Measurements from ENCODE around the gene TSC2. TPM values are rescaled to one million over a fixed set of nuclear protein-coding genes. Genes with fewer than 3 reads are reported as not detected.

The TSC2 gene
- total RNA-seq, 1 donor, result 78.9 TPM

DNA sequence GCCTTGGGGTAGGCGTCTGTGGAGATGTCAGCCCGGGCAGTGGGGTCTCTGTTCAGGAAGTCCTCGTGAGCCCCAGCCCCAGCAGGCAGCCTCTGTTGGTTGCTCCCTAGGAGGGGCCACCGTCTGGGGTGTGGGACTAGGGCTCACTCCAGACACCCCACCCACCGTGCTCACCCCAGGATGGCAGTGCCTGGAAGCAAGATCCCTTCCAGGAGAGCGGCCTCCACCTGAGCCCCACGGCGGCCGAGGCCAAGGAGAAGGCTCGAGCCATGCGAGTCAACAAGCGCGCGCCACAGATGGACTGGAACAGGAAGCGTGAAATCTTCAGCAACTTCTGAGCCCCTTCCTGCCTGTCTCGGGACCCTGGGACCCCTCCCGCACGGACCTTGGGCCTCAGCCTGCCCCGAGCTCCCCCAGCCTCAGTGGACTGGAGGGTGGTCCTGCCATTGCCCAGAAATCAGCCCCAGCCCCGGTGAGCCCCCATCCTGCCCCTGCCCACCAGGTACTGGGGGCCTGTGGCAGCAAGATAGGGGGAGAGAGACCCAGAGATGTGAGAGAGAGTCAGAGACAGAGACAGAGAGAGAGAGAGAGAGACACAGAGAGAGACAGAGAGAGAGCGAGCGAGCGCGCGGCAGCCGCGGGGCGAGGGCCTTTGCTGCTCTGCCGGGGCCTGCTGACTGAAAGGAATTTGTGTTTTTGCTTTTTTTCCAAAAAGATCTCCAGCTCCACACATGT lies 10.0 kb upstream of the TSC2 start:
- no peak overlapping the region for H3K27ac ChIP-seq (ENCODE audit: low read depth, low read length)
- H2AFZ ChIP-seq (ENCODE audit: low read length), result no peak overlapping the region
- H4K20me1 ChIP-seq (ENCODE audit: insufficient read depth, low read length), result no peaks in the 10 kb centered on the region
- H3K27me3 ChIP-seq (ENCODE audit: insufficient read depth, low read length), result no peaks in the 10 kb centered on the region
- no peak overlapping the region for H3K4me2 ChIP-seq (ENCODE audit: insufficient read depth, low read length)
- TF ChIP-seq, protein P1, sequence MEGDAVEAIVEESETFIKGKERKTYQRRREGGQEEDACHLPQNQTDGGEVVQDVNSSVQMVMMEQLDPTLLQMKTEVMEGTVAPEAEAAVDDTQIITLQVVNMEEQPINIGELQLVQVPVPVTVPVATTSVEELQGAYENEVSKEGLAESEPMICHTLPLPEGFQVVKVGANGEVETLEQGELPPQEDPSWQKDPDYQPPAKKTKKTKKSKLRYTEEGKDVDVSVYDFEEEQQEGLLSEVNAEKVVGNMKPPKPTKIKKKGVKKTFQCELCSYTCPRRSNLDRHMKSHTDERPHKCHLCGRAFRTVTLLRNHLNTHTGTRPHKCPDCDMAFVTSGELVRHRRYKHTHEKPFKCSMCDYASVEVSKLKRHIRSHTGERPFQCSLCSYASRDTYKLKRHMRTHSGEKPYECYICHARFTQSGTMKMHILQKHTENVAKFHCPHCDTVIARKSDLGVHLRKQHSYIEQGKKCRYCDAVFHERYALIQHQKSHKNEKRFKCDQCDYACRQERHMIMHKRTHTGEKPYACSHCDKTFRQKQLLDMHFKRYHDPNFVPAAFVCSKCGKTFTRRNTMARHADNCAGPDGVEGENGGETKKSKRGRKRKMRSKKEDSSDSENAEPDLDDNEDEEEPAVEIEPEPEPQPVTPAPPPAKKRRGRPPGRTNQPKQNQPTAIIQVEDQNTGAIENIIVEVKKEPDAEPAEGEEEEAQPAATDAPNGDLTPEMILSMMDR (IDR thresholded peaks at IDR 0.05; ENCODE audit: extremely low read depth, low read depth, low read length), result no peak
- H3K4me1 ChIP-seq (ENCODE audit: insufficient read depth, low read length), result peaks cover 50% of the 10 kb centered on the region
- H3K9me3 ChIP-seq (ENCODE audit: low read depth, low read length), result no peaks in the 10 kb centered on the region
- peaks cover 19% of the 10 kb centered on the region for H3K79me2 ChIP-seq (ENCODE audit: insufficient read depth, low read length)
- no peak for DNase-seq (ENCODE audit: insufficient read length, low spot score, missing footprints)
- no peak overlapping the region for H3K4me3 ChIP-seq (ENCODE audit: insufficient read depth, low read length)
- peaks cover 20% of the 10 kb centered on the region for H3K36me3 ChIP-seq (ENCODE audit: insufficient read depth, low read length)

DNA sequence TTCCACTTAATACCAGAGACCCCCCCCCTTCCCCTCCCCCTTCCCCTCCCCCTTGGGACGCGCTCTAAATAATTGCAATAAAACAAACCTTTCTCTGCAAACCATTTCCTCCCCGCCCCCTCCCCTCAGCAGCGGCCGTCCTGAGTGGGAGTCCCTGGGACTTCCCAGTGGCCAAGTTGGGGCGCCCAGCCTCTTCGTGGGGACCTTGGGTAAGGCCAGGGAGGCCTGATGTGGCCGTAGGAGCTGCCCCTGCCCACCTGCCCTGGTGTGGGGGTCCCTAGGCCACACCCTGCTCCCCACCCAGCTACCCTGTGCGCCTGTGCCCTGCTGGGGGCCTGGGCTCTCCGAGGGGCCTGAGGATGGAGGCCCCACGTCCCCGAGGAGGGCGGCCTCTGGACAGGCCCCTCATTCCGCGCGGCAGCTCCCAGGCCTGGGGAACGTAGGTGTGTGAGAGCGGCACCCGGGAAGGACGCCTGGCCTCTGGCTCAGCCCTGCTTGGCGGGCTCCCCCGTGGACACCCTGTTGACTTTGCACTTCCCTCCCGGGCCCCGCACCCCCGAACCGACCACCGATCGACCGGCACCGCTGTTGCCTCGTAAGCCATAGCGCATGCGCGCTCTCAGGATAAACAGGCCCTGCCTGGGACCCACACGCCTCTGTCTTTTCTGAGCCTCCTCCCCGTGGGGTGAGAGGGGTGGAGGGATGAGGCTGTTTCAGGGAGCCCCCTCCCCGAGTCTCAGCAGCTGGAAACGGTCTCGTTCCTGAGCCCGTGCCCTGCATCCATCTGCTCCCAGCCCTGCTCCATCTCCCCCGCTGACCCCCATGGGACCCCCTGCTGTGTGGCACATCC lies 9.2 kb upstream of the TSC2 start:
- H3K4me2 ChIP-seq (ENCODE audit: insufficient read depth, low read length), result no peak overlapping the region
- TF ChIP-seq, protein P1 (IDR thresholded peaks at IDR 0.05; ENCODE audit: extremely low read depth, low read depth, low read length), result no peak
- DNase-seq (ENCODE audit: insufficient read length, low spot score, missing footprints), result no peak
- H3K27ac ChIP-seq (ENCODE audit: low read depth, low read length), result peak overlapping the region; percentile 70
- H3K27me3 ChIP-seq (ENCODE audit: insufficient read depth, low read length), result no peaks in the 10 kb centered on the region
- H4K20me1 ChIP-seq (ENCODE audit: insufficient read depth, low read length), result no peaks in the 10 kb centered on the region
- peaks cover 19% of the 10 kb centered on the region for H3K79me2 ChIP-seq (ENCODE audit: insufficient read depth, low read length)
- peaks cover 20% of the 10 kb centered on the region for H3K36me3 ChIP-seq (ENCODE audit: insufficient read depth, low read length)
- H3K4me1 ChIP-seq (ENCODE audit: insufficient read depth, low read length), result peaks cover 42% of the 10 kb centered on the region
- no peak overlapping the region for H2AFZ ChIP-seq (ENCODE audit: low read length)
- no peak overlapping the region for H3K4me3 ChIP-seq (ENCODE audit: insufficient read depth, low read length)
- no peaks in the 10 kb centered on the region for H3K9me3 ChIP-seq (ENCODE audit: low read depth, low read length)

DNA sequence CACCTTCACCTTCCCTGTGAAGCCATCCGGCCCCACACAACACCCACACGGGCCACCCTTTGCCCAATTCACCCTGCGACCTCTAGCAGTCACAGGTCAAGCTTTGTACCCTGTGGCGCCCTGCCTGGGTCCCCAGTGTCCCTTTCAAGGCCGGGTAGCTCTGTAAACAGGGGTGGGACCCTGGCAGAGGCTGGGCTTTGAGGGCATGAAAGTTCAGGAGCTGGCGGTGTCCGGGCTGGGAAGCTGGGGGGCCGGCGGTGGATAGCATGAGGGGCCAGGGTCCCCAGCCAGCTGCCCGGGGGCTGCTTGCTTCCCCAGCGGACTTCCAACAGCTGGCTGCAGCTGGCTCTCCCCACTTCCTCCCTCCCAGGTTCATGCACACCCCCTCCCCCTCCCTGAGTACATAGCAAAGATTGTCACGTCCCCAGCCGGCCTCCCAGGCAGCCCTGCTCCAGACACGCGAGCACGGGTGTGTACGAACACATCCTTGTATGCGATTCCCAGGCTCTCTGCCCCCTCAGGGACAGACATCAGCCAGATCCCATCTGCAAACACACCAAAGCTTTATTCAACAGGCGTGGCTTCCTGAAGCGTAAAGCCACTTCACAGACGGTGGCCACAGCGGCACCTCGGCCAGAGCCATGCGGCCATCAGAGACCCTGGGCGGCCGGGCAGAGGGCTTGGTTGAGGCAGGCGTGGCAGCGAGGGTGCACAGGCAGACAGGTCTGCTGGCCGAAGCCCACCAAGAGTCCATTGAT lies 8.3 kb upstream of the TSC2 start:
- H2AFZ ChIP-seq (ENCODE audit: low read length), result no peak overlapping the region
- H3K4me3 ChIP-seq (ENCODE audit: insufficient read depth, low read length), result no peak overlapping the region
- H3K36me3 ChIP-seq (ENCODE audit: insufficient read depth, low read length), result peaks cover 20% of the 10 kb centered on the region
- H4K20me1 ChIP-seq (ENCODE audit: insufficient read depth, low read length), result no peaks in the 10 kb centered on the region
- H3K27me3 ChIP-seq (ENCODE audit: insufficient read depth, low read length), result no peaks in the 10 kb centered on the region
- peaks cover 19% of the 10 kb centered on the region for H3K79me2 ChIP-seq (ENCODE audit: insufficient read depth, low read length)
- DNase-seq (ENCODE audit: insufficient read length, low spot score, missing footprints), result peak; percentile 96
- TF ChIP-seq, protein P1 (IDR thresholded peaks at IDR 0.05; ENCODE audit: extremely low read depth, low read depth, low read length), result no peak
- no peaks in the 10 kb centered on the region for H3K9me3 ChIP-seq (ENCODE audit: low read depth, low read length)
- peak overlapping the region; percentile 70 for H3K27ac ChIP-seq (ENCODE audit: low read depth, low read length)
- peak overlapping the region; percentile 13 for H3K4me2 ChIP-seq (ENCODE audit: insufficient read depth, low read length)
- H3K4me1 ChIP-seq (ENCODE audit: insufficient read depth, low read length), result peaks cover 37% of the 10 kb centered on the region

All from osteoblast (primary cell).